Tibial artery (tissue), 4 donors: ENCODE results near the gene HSD11B2.
A peak's percentile ranks its signal among the peaks of the same experiment; 100 is the strongest.

ENCODE experiments used
- DNase-seq, 2 donors: peaks; one replicate each; pipeline ENCODE4 v3.0.0-alpha.2; 2019
- H3K27ac ChIP-seq, 2 donors: fragments of 200-600 bp; sonication (generic) in 1 of 2; 1 replicate in 1 of 2; 2 replicates in 1 of 2; pipeline ENCODE4 v1.5.1; 2018 to 2019; ENCODE audit warnings: mild to moderate bottlenecking in 1 of 2
- H3K27me3 ChIP-seq, 2 donors: fragments of 200-600 bp; sonication (generic) in 1 of 2; one replicate each; pipeline versions ENCODE4 v1.5.1 to v1.6.0; 2016 to 2019
- H3K36me3 ChIP-seq, 3 donors: fragments of 200-600 bp; sonication (generic) in 2 of 3; one replicate each; pipeline ENCODE4 v1.5.1; 2016 to 2019; ENCODE audit warnings: mild to moderate bottlenecking in 2 of 3
- H3K4me1 ChIP-seq, 4 donors: fragments of 200-600 bp; sonication (generic) in 2 of 4; 1 replicate in 3 of 4; 2 replicates in 1 of 4; pipeline ENCODE4 v1.5.1; 2016 to 2019
- H3K4me3 ChIP-seq, 2 donors: fragments of 200-600 bp; sonication (generic) in 1 of 2; 1 replicate in 1 of 2; 2 replicates in 1 of 2; pipeline ENCODE4 v1.5.1; 2018 to 2019; ENCODE audit warnings: mild to moderate bottlenecking in 2 of 2
- H3K9me3 ChIP-seq, 3 donors: fragments of 200-600 bp; sonication (generic) in 1 of 3; one replicate each; pipeline ENCODE4 v1.5.1; 2016 to 2019
- CTCF ChIP-seq, 2 experiments: fragments of 200-600 bp in 1 of 2; fragments of 450-650 bp in 1 of 2; IDR thresholded peaks; one replicate each; pipeline ENCODE4 v1.5.1; 2017 to 2019; ENCODE audit warnings: antibody characterized with exemption in 2 of 2, mild to moderate bottlenecking in 1 of 2, moderate library complexity in 1 of 2
- intact Hi-C: fragments of 100-400 bp; cut with DNase I; formaldehyde crosslinking; loops from one replicate; pipeline ENCODE4 v1.15.0; 2023; ENCODE audit warnings: low total_unique reads

HSD11B2 gene

DNA sequence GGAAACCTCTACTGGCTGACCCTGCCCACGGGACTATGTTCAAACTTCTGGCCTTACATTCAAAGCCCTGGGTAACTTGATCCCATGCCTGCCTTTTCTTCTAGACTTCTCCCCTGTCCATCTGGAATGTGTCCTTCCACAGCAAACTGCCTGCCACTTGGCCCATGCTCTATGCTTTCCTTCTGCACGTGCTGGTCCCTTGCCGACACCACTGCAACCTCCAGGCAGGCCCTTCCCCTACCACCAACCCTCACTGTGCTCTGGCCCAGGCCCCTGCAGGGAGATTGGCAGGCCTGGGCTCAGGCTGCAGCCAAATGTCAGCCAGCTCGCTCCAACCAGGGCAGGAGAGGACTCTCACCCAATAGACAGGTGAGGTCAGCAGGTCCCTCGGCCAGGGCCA lies 11.0 kb downstream of the HSD11B2 start:
- peaks cover 0 to 41% (median 15%) of the 10 kb centered on the region in 4 donors for H3K4me1 ChIP-seq
- H3K9me3 ChIP-seq, result no peaks in the 10 kb centered on the region
- H3K36me3 ChIP-seq, result peaks cover 18 to 65% (median 41%) of the 10 kb centered on the region in 3 donors
- intact Hi-C loops, result no loop called here
- no peaks in the 10 kb centered on the region for H3K27me3 ChIP-seq
- DNase-seq, result no peak
- TF ChIP-seq CTCF (IDR thresholded peaks at IDR 0.05), result no peak
- H3K4me3 ChIP-seq, result no peak overlapping the region
- H3K27ac ChIP-seq, result no peak overlapping the region

DNA sequence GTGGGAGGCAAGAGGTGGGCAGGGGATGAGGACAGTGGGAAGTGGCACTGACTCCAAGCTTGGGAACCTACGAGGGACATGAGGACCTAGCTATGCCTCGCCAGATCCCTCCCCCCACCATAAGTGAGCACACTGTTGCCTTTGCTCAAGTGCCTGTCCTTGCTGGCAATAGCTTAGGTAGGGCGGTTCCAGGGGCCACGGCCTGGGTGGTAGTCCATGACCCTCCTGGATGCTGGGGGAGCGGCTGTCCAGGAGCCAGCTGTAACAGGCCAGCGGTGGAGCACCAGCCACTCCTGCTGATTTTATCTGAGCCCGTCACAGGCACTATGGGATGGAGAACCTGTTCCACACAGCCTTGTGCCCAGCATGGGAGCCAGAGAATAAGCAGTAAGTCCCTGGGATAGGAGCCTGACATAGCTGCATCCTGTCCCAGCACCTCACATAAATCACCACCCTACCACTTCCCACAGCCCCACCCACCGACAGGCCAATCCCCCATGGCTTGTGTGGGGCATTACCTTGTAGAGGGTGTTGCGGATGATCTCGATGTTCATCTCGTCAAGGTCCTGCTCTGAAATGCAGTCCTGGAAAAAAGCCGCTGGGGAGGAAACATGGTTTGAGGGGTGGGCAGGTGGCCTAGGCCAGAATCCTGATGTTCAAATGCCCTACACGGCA lies 11.8 kb downstream of the HSD11B2 start:
- no peak for DNase-seq
- intact Hi-C loops, result no loop called here
- Histone ChIP-seq H3K27ac (no peak overlapping the region), H3K27me3 (no peaks in the 10 kb centered on the region), H3K36me3 (peaks cover 14 to 65% (median 40%) of the 10 kb centered on the region in 3 donors), H3K4me1 (peaks cover 0 to 49% (median 15%) of the 10 kb centered on the region in 4 donors), H3K4me3 (no peak overlapping the region), H3K9me3 (no peaks in the 10 kb centered on the region)
- TF ChIP-seq CTCF (IDR thresholded peaks at IDR 0.05), result no peak

- Histone ChIP-seq H3K4me1 (peaks cover 0 to 49% (median 15%) of the 10 kb centered on the region in 4 donors), H3K36me3 (peaks cover 9 to 64% (median 35%) of the 10 kb centered on the region in 3 donors), H3K27me3 (no peaks in the 10 kb centered on the region), H3K9me3 (no peaks in the 10 kb centered on the region), H3K27ac (no peak overlapping the region), H3K4me3 (no peak overlapping the region)
- TF ChIP-seq CTCF (IDR thresholded peaks at IDR 0.05), result no peak
- peak; percentile 76 to 80 for DNase-seq
- intact Hi-C loops, result no loop called here
Measured at GRCh38 chr16:67443265-67443664, 12.3 kb downstream of the HSD11B2 start.

DNA sequence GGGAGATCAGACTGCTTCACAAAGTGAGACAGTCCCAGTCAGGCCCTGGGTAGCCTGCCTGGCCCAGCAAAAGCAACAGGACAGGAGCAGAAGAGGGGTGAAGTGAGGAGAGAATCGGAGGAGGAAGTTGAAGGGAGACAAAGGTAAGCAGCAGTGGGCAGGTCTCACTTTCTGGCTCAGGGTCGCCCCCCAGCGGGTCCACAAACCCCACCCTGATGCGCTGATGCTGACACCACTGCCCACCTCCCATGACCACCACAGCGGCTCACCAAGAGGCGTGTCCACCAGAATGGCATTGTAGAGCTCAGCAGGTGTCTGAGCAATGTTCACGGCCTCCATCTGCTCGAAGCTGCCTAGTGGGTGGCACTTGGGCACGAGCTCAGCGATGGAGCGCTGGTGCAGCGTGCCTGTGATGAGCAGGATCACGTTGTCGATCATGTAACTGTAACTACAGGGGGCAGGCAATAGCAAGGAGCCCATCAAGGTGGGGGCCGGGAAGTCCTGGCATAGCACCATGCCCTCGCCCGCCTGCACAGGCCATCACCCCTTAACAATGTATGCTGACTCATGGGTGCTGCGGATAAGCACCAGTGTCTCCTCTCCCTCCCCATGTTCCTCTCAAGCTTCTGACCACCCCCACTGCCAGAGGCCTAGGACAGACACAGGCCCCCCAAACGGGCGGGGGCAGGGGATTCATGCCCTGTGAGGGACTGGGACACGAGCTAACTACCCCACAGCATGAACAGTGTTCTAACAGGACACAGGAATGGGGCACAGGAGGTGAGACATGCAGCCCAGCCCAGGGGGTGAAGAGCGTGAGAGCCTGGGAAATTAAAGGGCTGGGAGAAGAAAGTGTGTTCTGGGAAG lies 13.6 kb downstream of the HSD11B2 start:
- Histone ChIP-seq H3K36me3 (peaks cover 0 to 63% (median 22%) of the 10 kb centered on the region in 3 donors), H3K9me3 (no peaks in the 10 kb centered on the region), H3K4me1 (peaks cover 0 to 51% (median 15%) of the 10 kb centered on the region in 4 donors), H3K27ac (no peak overlapping the region), H3K4me3 (no peak overlapping the region), H3K27me3 (no peaks in the 10 kb centered on the region)
- intact Hi-C loops, result no loop called here
- no peak for TF ChIP-seq CTCF (IDR thresholded peaks at IDR 0.05)
- no peak for DNase-seq

- Histone ChIP-seq H3K4me1 (peaks cover 0 to 57% (median 18%) of the 10 kb centered on the region in 4 donors), H3K27me3 (no peaks in the 10 kb centered on the region), H3K4me3 (no peak overlapping the region), H3K9me3 (no peaks in the 10 kb centered on the region), H3K36me3 (peaks cover 0 to 63% (median 16%) of the 10 kb centered on the region in 3 donors), H3K27ac (no peak overlapping the region)
- TF ChIP-seq CTCF (IDR thresholded peaks at IDR 0.05), result no peak
- no peak for DNase-seq
- intact Hi-C loops, result no loop called here
Measured at GRCh38 chr16:67445126-67445426, 14.2 kb downstream of the HSD11B2 start.
